ENCODE results near the gene LRIT2.

The LRIT2 gene

GRCh38 chr10:84256510-84257342 lies 31.4 kb upstream of the LRIT2 start:
- peak; percentile 49 for DNase-seq (ENCODE audit: insufficient read length, low spot score)
- TF ChIP-seq POLR2A (IDR thresholded peaks at IDR 0.05; ENCODE audit: low read depth, low read length) = no peak
- no peak for FAIRE-seq

DNA sequence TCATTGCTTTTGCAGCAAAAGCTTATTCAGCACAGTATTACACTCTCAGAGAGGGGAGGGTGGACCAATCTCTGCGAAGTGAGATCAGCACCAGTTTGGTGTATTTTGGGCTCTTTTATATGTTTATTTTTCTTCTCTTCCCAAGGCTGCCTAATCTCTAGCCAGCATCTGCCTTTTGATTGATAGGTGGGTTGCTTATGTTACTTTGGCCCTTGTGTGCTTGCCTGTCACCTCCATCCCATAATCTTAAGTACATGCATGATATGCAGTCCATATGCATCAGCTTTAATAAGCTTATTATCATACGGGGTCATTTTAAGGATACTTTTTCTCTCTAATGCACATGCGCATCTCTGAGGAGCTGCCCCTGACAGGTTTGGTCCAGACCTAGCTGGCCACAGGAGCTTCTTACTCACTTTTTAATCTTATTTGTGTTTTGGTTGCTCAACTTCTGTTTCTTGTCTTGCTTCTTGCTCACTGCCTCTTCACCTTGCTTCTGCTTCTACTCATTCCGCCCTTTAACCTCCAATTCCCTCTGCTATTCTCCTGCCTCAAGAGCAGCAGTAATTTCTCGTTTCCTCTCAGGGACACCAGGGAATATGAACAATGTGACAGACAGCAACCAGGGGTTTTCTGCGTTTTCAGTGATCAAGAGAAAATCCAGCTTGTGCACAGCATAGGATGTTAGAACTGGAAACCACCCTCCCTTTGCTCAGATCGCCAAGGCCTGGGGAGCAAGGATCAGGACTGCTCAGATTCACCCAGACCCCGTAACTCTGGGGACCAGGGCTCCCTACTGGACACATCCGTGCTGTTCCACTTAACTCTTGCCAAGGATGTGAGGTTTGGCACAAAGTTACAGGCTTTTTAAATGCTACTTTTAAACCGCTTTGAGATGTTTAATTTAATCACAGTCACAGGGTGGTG lies 29.5 kb upstream of the LRIT2 start:
- TF ChIP-seq POLR2A (IDR thresholded peaks at IDR 0.05; ENCODE audit: low read depth, low read length) = no peak
- FAIRE-seq = no peak
- no peak for DNase-seq (ENCODE audit: insufficient read length, low spot score)

- TF ChIP-seq POLR2A (IDR thresholded peaks at IDR 0.05; ENCODE audit: low read depth, low read length) = no peak
- DNase-seq (ENCODE audit: insufficient read length, low spot score) (no peak), FAIRE-seq (no peak)
Observed at GRCh38 chr10:84248794-84249193, 23.4 kb upstream of the LRIT2 start.

DNA sequence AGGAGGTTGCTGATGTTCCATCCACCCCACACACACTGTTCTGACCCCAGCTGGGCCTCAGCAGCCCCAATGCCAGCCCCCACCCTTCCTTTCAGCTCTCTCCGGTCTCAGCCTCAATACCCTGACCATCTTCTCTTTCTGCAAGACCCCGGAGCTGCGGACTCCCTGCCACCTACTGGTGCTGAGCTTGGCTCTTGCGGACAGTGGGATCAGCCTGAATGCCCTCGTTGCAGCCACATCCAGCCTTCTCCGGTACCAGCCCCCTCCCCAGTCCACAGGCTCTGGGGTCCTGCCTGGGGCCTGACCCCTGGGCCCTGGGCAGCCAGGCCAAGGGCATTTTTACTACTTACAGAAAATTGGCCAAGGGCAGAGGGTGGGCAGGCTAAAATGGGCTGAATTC lies 22.2 kb upstream of the LRIT2 start:
- DNase-seq (ENCODE audit: insufficient read length, low spot score) = no peak
- no peak for TF ChIP-seq POLR2A (IDR thresholded peaks at IDR 0.05; ENCODE audit: low read depth, low read length)
- FAIRE-seq = no peak

GRCh38 chr10:84244651-84245270 lies 19.4 kb upstream of the LRIT2 start, which contains the start of gene RGR:
Gene RGR (plus strand): TSS chr10:84245053. CDS start chr10:84245091, 38 bp downstream.
- DNase-seq (ENCODE audit: insufficient read length, low spot score) = no peak
- FAIRE-seq = no peak
- no peak for TF ChIP-seq POLR2A (IDR thresholded peaks at IDR 0.05; ENCODE audit: low read depth, low read length)

DNA sequence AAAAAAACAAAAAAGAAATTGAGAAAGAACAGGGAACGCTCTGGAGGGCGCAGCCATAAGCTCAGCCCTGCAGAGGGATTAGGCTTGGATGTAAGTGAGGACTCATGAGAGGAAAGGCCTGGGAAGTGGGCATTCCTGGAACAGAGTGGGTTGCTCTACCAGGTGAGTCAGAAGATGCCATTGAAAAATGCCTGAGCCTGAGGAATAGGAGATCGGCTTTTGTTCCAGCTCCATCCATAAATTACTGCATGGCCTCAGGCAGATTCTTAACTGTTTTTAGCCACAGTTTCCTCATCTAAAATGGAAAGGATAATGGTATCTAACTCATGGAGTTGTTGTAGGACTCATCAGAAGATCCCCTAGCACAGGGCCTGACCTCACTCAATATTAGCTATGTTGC lies 18.4 kb upstream of the LRIT2 start:
- DNase-seq (ENCODE audit: insufficient read length, low spot score) (no peak), FAIRE-seq (no peak)
- no peak for TF ChIP-seq POLR2A (IDR thresholded peaks at IDR 0.05; ENCODE audit: low read depth, low read length)

- no peak for TF ChIP-seq POLR2A (IDR thresholded peaks at IDR 0.05; ENCODE audit: low read depth, low read length)
- DNase-seq (ENCODE audit: insufficient read length, low spot score) (no peak), FAIRE-seq (no peak)
Observed at GRCh38 chr10:84241185-84241790, 15.9 kb upstream of the LRIT2 start, which contains the start of gene LRIT1. Gene LRIT1 (minus strand): TSS chr10:84241546. CDS start chr10:84241439, 107 bp downstream.

GRCh38 chr10:84238909-84239308 lies 13.6 kb upstream of the LRIT2 start:
- FAIRE-seq (no peak), DNase-seq (ENCODE audit: insufficient read length, low spot score) (no peak)
- no peak for TF ChIP-seq POLR2A (IDR thresholded peaks at IDR 0.05; ENCODE audit: low read depth, low read length)

GRCh38 chr10:84237199-84238051 lies 12.1 kb upstream of the LRIT2 start:
- DNase-seq (ENCODE audit: insufficient read length, low spot score) = no peak
- FAIRE-seq = no peak
- no peak for TF ChIP-seq POLR2A (IDR thresholded peaks at IDR 0.05; ENCODE audit: low read depth, low read length)

GRCh38 chr10:84236807-84237198 lies 11.5 kb upstream of the LRIT2 start:
- TF ChIP-seq POLR2A (IDR thresholded peaks at IDR 0.05; ENCODE audit: low read depth, low read length) = no peak
- FAIRE-seq = no peak
- DNase-seq (ENCODE audit: insufficient read length, low spot score) = no peak

- TF ChIP-seq POLR2A (IDR thresholded peaks at IDR 0.05; ENCODE audit: low read depth, low read length) = no peak
- no peak for DNase-seq (ENCODE audit: insufficient read length, low spot score)
- FAIRE-seq = no peak
Observed at GRCh38 chr10:84235096-84235495, 9.8 kb upstream of the LRIT2 start.

DNA sequence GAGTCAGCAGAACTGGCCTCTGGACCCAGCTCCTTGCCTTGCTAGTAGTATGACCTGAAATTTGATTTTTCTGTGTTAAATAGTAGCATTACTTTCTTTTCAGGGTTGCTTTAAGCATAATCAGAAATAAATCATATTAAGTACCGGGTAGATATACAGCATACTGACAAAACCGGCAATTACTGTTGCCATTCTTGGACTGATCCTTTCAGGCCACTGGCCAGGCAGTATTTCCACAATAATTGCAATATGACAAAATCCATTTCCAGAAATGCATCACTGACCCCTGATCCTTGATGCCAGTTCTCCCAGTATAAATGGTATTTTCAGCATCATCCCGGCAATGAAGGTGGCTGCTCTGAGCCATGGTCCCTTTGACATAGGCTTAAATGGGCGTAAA lies 9.1 kb upstream of the LRIT2 start:
- DNase-seq (ENCODE audit: insufficient read length, low spot score) (no peak), FAIRE-seq (no peak)
- no peak for TF ChIP-seq POLR2A (IDR thresholded peaks at IDR 0.05; ENCODE audit: low read depth, low read length)

- TF ChIP-seq POLR2A (IDR thresholded peaks at IDR 0.05; ENCODE audit: low read depth, low read length) = no peak
- FAIRE-seq = no peak
- DNase-seq (ENCODE audit: insufficient read length, low spot score) = no peak
Observed at GRCh38 chr10:84233940-84234339, 8.6 kb upstream of the LRIT2 start.

Measured in H54 (cell line).